Neural progenitor cell (in vitro differentiated cells): ENCODE measurements around the gene ZNF772. TPM values are rescaled to one million over a fixed set of nuclear protein-coding genes. Genes with fewer than 3 reads are reported as not detected.
"Not testable (repeated sequence)": the region's sequence is repeated elsewhere in the genome, so short reads cannot be mapped to it uniquely, and the experiment has no call there.

Experiments
- DNase-seq: peaks from one replicate; pipeline ENCODE4 v3.0.0-alpha.2; 2016; ENCODE audit warnings: low spot score
- H2AFZ ChIP-seq: fragments of 200-600 bp; sonication (generic); replicated peaks from 2 replicates; pipeline ENCODE4 v1.6.1; 2016; ENCODE audit warnings: antibody characterized with exemption
- H3F3A ChIP-seq: fragments of 200-600 bp; sonication (generic); 2 replicates; pipeline ENCODE4 v1.6.1; 2016; ENCODE audit warnings: antibody characterized with exemption, low read depth
- H3K27ac ChIP-seq: fragments of 200-600 bp; sonication (generic); 2 replicates; pipeline ENCODE4 v1.5.1; 2016; ENCODE audit warnings: mild to moderate bottlenecking
- H3K27me3 ChIP-seq: fragments of 200-600 bp; sonication (generic); 2 replicates; pipeline ENCODE4 v1.6.1; 2016; ENCODE audit warnings: mild to moderate bottlenecking, moderate library complexity
- H3K36me3 ChIP-seq: fragments of 200-600 bp; sonication (generic); 2 replicates; pipeline ENCODE4 v1.5.1; 2016
- H3K4me1 ChIP-seq: fragments of 200-600 bp; sonication (generic); 2 replicates; pipeline ENCODE4 v1.6.1; 2016; ENCODE audit warnings: mixed run types
- H3K4me2 ChIP-seq: fragments of 200-600 bp; sonication (generic); 2 replicates; pipeline ENCODE4 v1.6.1; 2016
- H3K4me3 ChIP-seq: fragments of 200-600 bp; sonication (generic); 2 replicates; pipeline ENCODE4 v1.5.1; 2016
- H3K79me2 ChIP-seq: fragments of 200-600 bp; sonication (generic); 2 replicates; pipeline ENCODE4 v1.6.1; 2016; ENCODE audit warnings: low read depth
- H3K9ac ChIP-seq: fragments of 200-600 bp; sonication (generic); 2 replicates; pipeline ENCODE4 v1.6.1; 2016
- H3K9me3 ChIP-seq: fragments of 200-600 bp; sonication (generic); 2 replicates; pipeline ENCODE4 v1.5.1; 2016; ENCODE audit warnings: low read depth
- H4K20me1 ChIP-seq: fragments of 200-600 bp; sonication (generic); 2 replicates; pipeline ENCODE4 v1.6.1; 2016; ENCODE audit warnings: low read depth
- H3K27ac Mint-ChIP-seq: 3 replicates; pipeline ENCODE4 v1.8.0; 2021; ENCODE audit warnings: mixed read lengths
- H3K27me3 Mint-ChIP-seq: 2 replicates; pipeline ENCODE4 v1.8.0; 2022; ENCODE audit warnings: low read depth, mild to moderate bottlenecking, inconsistent platforms, moderate library complexity, mixed read lengths; ENCODE audit not compliant: insufficient read depth
- H3K36me3 Mint-ChIP-seq: 3 replicates; pipeline ENCODE4 v1.8.0; 2021; ENCODE audit warnings: mixed read lengths
- H3K4me1 Mint-ChIP-seq: 3 replicates; pipeline ENCODE4 v1.8.0; 2021; ENCODE audit warnings: mixed read lengths
- H3K4me3 Mint-ChIP-seq: 3 replicates; pipeline ENCODE4 v1.8.0; 2021; ENCODE audit warnings: mild to moderate bottlenecking, moderate library complexity, mixed read lengths
- H3K9me3 Mint-ChIP-seq: 3 replicates; pipeline ENCODE4 v1.8.0; 2020; ENCODE audit warnings: mixed read lengths
- CTCF ChIP-seq: fragments of 200-600 bp; sonication (generic); IDR thresholded peaks from 2 replicates; pipeline ENCODE4 v1.5.1; 2017; ENCODE audit warnings: antibody characterized with exemption, mild to moderate bottlenecking
- EZH2 ChIP-seq: fragments of 200-600 bp; sonication (generic); IDR thresholded peaks from 2 replicates; pipeline ENCODE4 v1.6.1; 2017; ENCODE audit warnings: antibody characterized with exemption, mild to moderate bottlenecking, moderate library complexity
- EZH2phosphoT487 ChIP-seq: fragments of 200-600 bp; sonication (generic); IDR thresholded peaks from 2 replicates; pipeline ENCODE4 v1.6.1; 2017; ENCODE audit warnings: antibody characterized with exemption
- total RNA-seq: library from RNA; depleted of rRNA; stranded (reverse); fragments of >200 nt; gene quantifications from 2 replicates; pipeline ENCODE4 v1.2.3, GENCODE V29; 2015; ENCODE audit warnings: low replicate concordance

Gene ZNF772
- total RNA-seq, 1 donor from 2014 or later = 34.5 TPM

- peaks cover 62% of the 10 kb centered on the region for H3K9me3 Mint-ChIP-seq
- H3K79me2 ChIP-seq = no peaks in the 10 kb centered on the region
- no peaks in the 10 kb centered on the region for H4K20me1 ChIP-seq
- H3K36me3 Mint-ChIP-seq = peaks cover 44% of the 10 kb centered on the region
- H3K4me2 ChIP-seq = no peak overlapping the region
- H3K9me3 ChIP-seq = peaks cover 12% of the 10 kb centered on the region
- no peaks in the 10 kb centered on the region for H3K27me3 ChIP-seq
- no peaks in the 10 kb centered on the region for H3K27me3 Mint-ChIP-seq
- H3K27ac ChIP-seq = no peak overlapping the region
- H3K4me1 ChIP-seq = no peaks in the 10 kb centered on the region
- no peaks in the 10 kb centered on the region for H3F3A ChIP-seq
- H3K4me1 Mint-ChIP-seq = no peaks in the 10 kb centered on the region
- H3K4me3 Mint-ChIP-seq = no peak overlapping the region
- no peak for DNase-seq
- H3K9ac ChIP-seq = no peak overlapping the region
- no peak overlapping the region for H3K4me3 ChIP-seq
- H3K27ac Mint-ChIP-seq = no peak overlapping the region
- peaks cover 5% of the 10 kb centered on the region for H3K36me3 ChIP-seq
- TF ChIP-seq EZH2phosphoT487 (no peak), EZH2 (no peak), CTCF (no peak)
- no peak overlapping the region for H2AFZ ChIP-seq
These were observed 34.1 kb upstream of the ZNF772 start for GRCh38 chr19:57511484-57511883.

- no peak for DNase-seq
- Histone ChIP-seq H3K4me1 (no peaks in the 10 kb centered on the region), H3K4me2 (no peak overlapping the region), H4K20me1 (no peaks in the 10 kb centered on the region), H3K9ac (no peak overlapping the region), H3K79me2 (peaks cover 20% of the 10 kb centered on the region), H3K4me3 (no peak overlapping the region), H3K27me3 (no peaks in the 10 kb centered on the region), H3F3A (no peaks in the 10 kb centered on the region), H2AFZ (no peak overlapping the region), H3K9me3 (no peaks in the 10 kb centered on the region), H3K36me3 (peaks cover 5% of the 10 kb centered on the region), H3K27ac (no peak overlapping the region)
- TF ChIP-seq EZH2 (no peak), CTCF (no peak), EZH2phosphoT487 (no peak)
- no peak overlapping the region for H3K4me3 Mint-ChIP-seq
- peaks cover 4% of the 10 kb centered on the region for H3K27me3 Mint-ChIP-seq
- peaks cover 67% of the 10 kb centered on the region for H3K9me3 Mint-ChIP-seq
- H3K36me3 Mint-ChIP-seq = peaks cover 72% of the 10 kb centered on the region
- H3K27ac Mint-ChIP-seq = no peak overlapping the region
- H3K4me1 Mint-ChIP-seq = no peaks in the 10 kb centered on the region
These were observed 28.8 kb upstream of the ZNF772 start for GRCh38 chr19:57506163-57506562.

- not testable (repeated sequence) for H3K27ac Mint-ChIP-seq, H3K27ac ChIP-seq, H3K36me3 ChIP-seq, H3K4me1 Mint-ChIP-seq, H3K27me3 ChIP-seq, H3F3A ChIP-seq, H4K20me1 ChIP-seq, H3K9ac ChIP-seq, H3K27me3 Mint-ChIP-seq, H3K9me3 ChIP-seq, H2AFZ ChIP-seq, DNase-seq, H3K4me1 ChIP-seq
- Histone ChIP-seq H3K4me3 (peak overlapping the region; percentile 84), H3K4me2 (peak overlapping the region; percentile 87), H3K79me2 (peaks cover 28% of the 10 kb centered on the region)
- Mint-ChIP-seq H3K9me3 (peaks cover 54% of the 10 kb centered on the region), H3K36me3 (peaks cover 51% of the 10 kb centered on the region), H3K4me3 (peak overlapping the region; percentile 84)
These were observed 23.0 kb upstream of the ZNF772 start for GRCh38 chr19:57500400-57500799.

- H3K4me1 Mint-ChIP-seq = not testable (repeated sequence)
- H2AFZ ChIP-seq = peak within 1 kb of the TSS; percentile 79
These were observed 22.5 kb upstream of the ZNF772 start, which contains the start of gene ZNF773 for GRCh38 chr19:57499680-57500395. TSS of gene ZNF773 (plus strand) at chr19:57499938. CDS start at chr19:57500081, 143 bp downstream.

GRCh38 chr19:57499332-57499679 lies 21.9 kb upstream of the ZNF772 start:
- not testable (repeated sequence) for H3K9ac ChIP-seq, DNase-seq, H3K27ac Mint-ChIP-seq, H3K27me3 ChIP-seq, H3F3A ChIP-seq, H3K36me3 ChIP-seq, H3K4me1 ChIP-seq, H3K27me3 Mint-ChIP-seq, H3K27ac ChIP-seq, H3K4me1 Mint-ChIP-seq, H3K9me3 ChIP-seq, H4K20me1 ChIP-seq
- Histone ChIP-seq H3K79me2 (peaks cover 28% of the 10 kb centered on the region), H2AFZ (peak overlapping the region; percentile 55), H3K4me3 (peak overlapping the region; percentile 84), H3K4me2 (peak overlapping the region; percentile 69)
- Mint-ChIP-seq H3K36me3 (peaks cover 53% of the 10 kb centered on the region), H3K9me3 (peaks cover 59% of the 10 kb centered on the region), H3K4me3 (peak overlapping the region; percentile 84)

More at GRCh38 chr19:57499680-57500395, 22.5 kb upstream of the ZNF772 start, which contains the start of gene ZNF773:
- not testable (repeated sequence) for H3K4me1 ChIP-seq, H3K27me3 ChIP-seq, H4K20me1 ChIP-seq, H3K9me3 ChIP-seq, H3K27ac Mint-ChIP-seq, H3K27me3 Mint-ChIP-seq, H3K27ac ChIP-seq, H3F3A ChIP-seq, H3K36me3 ChIP-seq
- H3K4me2 ChIP-seq = peak within 1 kb of the TSS; percentile 87
- peak within 1 kb of the TSS; percentile 80 for H3K9ac ChIP-seq
- H3K4me3 ChIP-seq = peak within 1 kb of the TSS; percentile 84
- peak; percentile 98 for DNase-seq
- peaks cover 28% of the 10 kb centered on the region for H3K79me2 ChIP-seq
- Mint-ChIP-seq H3K36me3 (peaks cover 51% of the 10 kb centered on the region), H3K4me3 (peak within 1 kb of the TSS; percentile 84), H3K9me3 (peaks cover 55% of the 10 kb centered on the region)

GRCh38 chr19:57488299-57488644 lies 10.9 kb upstream of the ZNF772 start:
- not testable (repeated sequence) for H4K20me1 ChIP-seq, DNase-seq, H3K4me1 ChIP-seq, H2AFZ ChIP-seq, H3K27me3 ChIP-seq, H3K36me3 ChIP-seq, H3K27ac ChIP-seq, H3F3A ChIP-seq, H3K27me3 Mint-ChIP-seq, H3K9me3 ChIP-seq, H3K9ac ChIP-seq, H3K27ac Mint-ChIP-seq
- peaks cover 45% of the 10 kb centered on the region for H3K36me3 Mint-ChIP-seq
- Histone ChIP-seq H3K79me2 (peaks cover 17% of the 10 kb centered on the region), H3K4me3 (peak overlapping the region; percentile 41), H3K4me2 (peak overlapping the region; percentile 76)
- peaks cover 55% of the 10 kb centered on the region for H3K9me3 Mint-ChIP-seq
- H3K4me3 Mint-ChIP-seq = peak overlapping the region; percentile 84
- peaks cover 12% of the 10 kb centered on the region for H3K4me1 Mint-ChIP-seq
